Erythroblast (primary cell): ENCODE data around the gene AGO3.

Experiments used
- GATA1 ChIP-seq: IDR thresholded peaks from 2 replicates; pipeline ENCODE4 v1.6.1; 2011; ENCODE audit warnings: low read depth, mild to moderate bottlenecking, control low read depth, low read length, moderate library complexity
- POLR2A ChIP-seq: IDR thresholded peaks from 2 replicates; pipeline ENCODE4 v1.6.1; 2011; ENCODE audit warnings: mild to moderate bottlenecking, low read length

DNA sequence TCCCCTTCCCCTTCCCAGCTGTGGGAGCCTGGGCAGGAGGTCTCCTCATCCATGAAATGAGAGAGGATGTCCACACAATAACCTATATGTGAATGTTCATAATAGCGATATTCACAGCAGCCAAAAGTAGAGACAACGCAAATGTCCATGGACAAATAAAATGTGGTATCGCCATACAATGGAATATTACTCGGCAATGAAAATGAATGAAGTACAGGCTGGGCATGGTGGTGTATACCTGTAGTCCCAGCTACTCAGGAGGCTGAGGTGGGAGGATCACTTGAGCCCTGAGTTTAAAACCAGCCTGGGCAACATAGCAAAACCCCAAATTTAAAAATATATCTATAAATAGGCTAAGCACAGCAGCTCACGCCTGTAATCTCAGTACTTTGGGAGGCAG, 170.6 kb downstream of the AGO3 start:
- TF ChIP-seq POLR2A (no peak), GATA1 (no peak)
